Ishikawa (cell line): ENCODE data around the gene PKN1.

Experiments
- CREB1 ChIP-seq: IDR thresholded peaks from 2 replicates; pipeline ENCODE4 v1.6.1; 2012; ENCODE audit warnings: low read depth
- EP300 ChIP-seq: IDR thresholded peaks from 2 replicates; pipeline ENCODE4 v1.6.1; 2012; ENCODE audit warnings: borderline replicate concordance
- FOXM1 ChIP-seq: IDR thresholded peaks from 2 replicates; pipeline ENCODE4 v1.6.1; 2012; ENCODE audit warnings: low read depth, borderline replicate concordance
- MAX ChIP-seq: IDR thresholded peaks from 2 replicates; pipeline ENCODE4 v1.6.1; 2012
- RAD21 ChIP-seq: IDR thresholded peaks from 2 replicates; pipeline ENCODE4 v1.6.1; 2012; ENCODE audit warnings: low read depth
- REST ChIP-seq: IDR thresholded peaks from 2 replicates; pipeline ENCODE4 v1.6.1; 2012; ENCODE audit warnings: low read depth, mild to moderate bottlenecking
- TAF1 ChIP-seq: IDR thresholded peaks from 2 replicates; pipeline ENCODE4 v1.6.1; 2012; ENCODE audit warnings: low read depth, mild to moderate bottlenecking
- YY1 ChIP-seq: IDR thresholded peaks from 2 replicates; pipeline ENCODE4 v1.6.1; 2012; ENCODE audit warnings: low read depth
- ZBTB7A ChIP-seq: IDR thresholded peaks from 2 replicates; pipeline ENCODE4 v1.6.1; 2012; ENCODE audit warnings: low read depth

GRCh38 chr19:14480700-14481079 is 47.6 kb downstream of the PKN1 start:
- TF ChIP-seq FOXM1 = no peak
- no peak for TF ChIP-seq YY1
- TF ChIP-seq CREB1 = no peak
- no peak for TF ChIP-seq REST
- TF ChIP-seq EP300 = no peak
- no peak for TF ChIP-seq RAD21
- TF ChIP-seq ZBTB7A = no peak
- no peak for TF ChIP-seq MAX
- no peak for TF ChIP-seq TAF1
